SK-N-SH treated with all-trans-retinoic acid at 6 μM for 48 hours (cell line): Measurements from ENCODE around the gene RERE.

ENCODE experiments used
- ATAC-seq: fragments of 200-7000 bp; cut with Tn5 transposase; 3 replicates; pipeline ENCODE4 v1.9.1; 2020; ENCODE audit warnings: mild to moderate bottlenecking, moderate library complexity
- ARNTL ChIP-seq: fragments of 450-650 bp; formaldehyde crosslinking; IDR thresholded peaks from 2 replicates; pipeline ENCODE4 v1.5.0; 2020; ENCODE audit warnings: low read depth, mild to moderate bottlenecking, moderate library complexity, borderline replicate concordance
- BACH2 ChIP-seq: fragments of 250-450 bp; sonication (Bioruptor Pico); IDR thresholded peaks from 2 replicates; pipeline ENCODE4 v1.9.0; 2021; ENCODE audit warnings: mild to moderate bottlenecking, borderline replicate concordance
- CSDC2 ChIP-seq: fragments of 250-450 bp; sonication (Bioruptor Pico); IDR thresholded peaks from 2 replicates; pipeline ENCODE4 v1.5.0; 2020; ENCODE audit warnings: mild to moderate bottlenecking, moderate library complexity
- CSRNP3 ChIP-seq: fragments of 250-450 bp; sonication (Bioruptor Pico); IDR thresholded peaks from 2 replicates; pipeline ENCODE4 v1.5.1; 2021; ENCODE audit warnings: mild to moderate bottlenecking, moderate library complexity
- ESRRG ChIP-seq: fragments of 250-450 bp; sonication (Bioruptor Pico); IDR thresholded peaks from 2 replicates; pipeline ENCODE4 v1.6.1; 2021; ENCODE audit warnings: mild to moderate bottlenecking
- GLIS3 ChIP-seq: fragments of 250-450 bp; sonication (Bioruptor Pico); IDR thresholded peaks from 2 replicates; pipeline ENCODE4 v1.5.0; 2020; ENCODE audit warnings: mild to moderate bottlenecking, moderate library complexity
- ISL1 ChIP-seq: fragments of 250-450 bp; sonication (Bioruptor Pico); IDR thresholded peaks from 2 replicates; pipeline ENCODE4 v2.1.2; 2022; ENCODE audit warnings: mild to moderate bottlenecking, moderate library complexity
- OSR1 ChIP-seq: fragments of 250-450 bp; sonication (Bioruptor Pico); IDR thresholded peaks from 2 replicates; pipeline ENCODE4 v1.8.0; 2022; ENCODE audit warnings: moderate library complexity, mild to moderate bottlenecking, inconsistent platforms
- PPARA ChIP-seq: fragments of 250-450 bp; sonication (Bioruptor Pico); IDR thresholded peaks from 2 replicates; pipeline ENCODE4 v1.5.0; 2020; ENCODE audit warnings: mild to moderate bottlenecking, borderline replicate concordance
- RARB ChIP-seq: fragments of 250-450 bp; sonication (Bioruptor Pico); IDR thresholded peaks from 2 replicates; pipeline ENCODE4 v1.8.0; 2021; ENCODE audit warnings: mild to moderate bottlenecking, moderate library complexity
- SNAI2 ChIP-seq: fragments of 250-450 bp; sonication (Bioruptor Pico); IDR thresholded peaks from 2 replicates; pipeline ENCODE4 v1.5.0; 2020; ENCODE audit warnings: mild to moderate bottlenecking, moderate library complexity
- TCF4 ChIP-seq: fragments of 250-450 bp; sonication (Bioruptor Pico); IDR thresholded peaks from 2 replicates; pipeline ENCODE4 v1.8.0; 2021; ENCODE audit warnings: mild to moderate bottlenecking, moderate library complexity, borderline replicate concordance
- TOX ChIP-seq: fragments of 250-450 bp; sonication (Bioruptor Pico); IDR thresholded peaks from 2 replicates; pipeline ENCODE4 v1.8.0; 2021; ENCODE audit warnings: mild to moderate bottlenecking, moderate library complexity, borderline replicate concordance
- ZC3H10 ChIP-seq: fragments of 250-450 bp; sonication (Bioruptor Pico); IDR thresholded peaks from 2 replicates; pipeline ENCODE4 v1.5.1; 2021; ENCODE audit warnings: mild to moderate bottlenecking, moderate library complexity
- ZFP3 ChIP-seq: fragments of 250-450 bp; sonication (Bioruptor Pico); IDR thresholded peaks from 2 replicates; pipeline ENCODE4 v1.5.0; 2020; ENCODE audit warnings: mild to moderate bottlenecking, moderate library complexity
- ZFP30 ChIP-seq: fragments of 450-650 bp; formaldehyde crosslinking; IDR thresholded peaks from 2 replicates; pipeline ENCODE4 v1.5.0; 2022; ENCODE audit warnings: mild to moderate bottlenecking, moderate library complexity
- ZNF565 ChIP-seq: fragments of 450-650 bp; formaldehyde crosslinking; conservative IDR thresholded peaks from 2 replicates; pipeline ENCODE4 v1.5.0; 2020; ENCODE audit warnings: low read depth, mild to moderate bottlenecking, moderate library complexity
- ZNF70 ChIP-seq: fragments of 450-650 bp; formaldehyde crosslinking; IDR thresholded peaks from 2 replicates; pipeline ENCODE4 v1.5.0; 2020; ENCODE audit warnings: mild to moderate bottlenecking, moderate library complexity
- ZNF8 ChIP-seq: fragments of 450-650 bp; formaldehyde crosslinking; IDR thresholded peaks from 2 replicates; pipeline ENCODE4 v1.5.0; 2020; ENCODE audit warnings: mild to moderate bottlenecking, moderate library complexity
- TF ChIP-seq, protein P1 (sequence below): fragments of 250-450 bp; sonication (Bioruptor Pico); IDR thresholded peaks from 2 replicates; pipeline ENCODE4 v1.5.0; 2020; ENCODE audit warnings: mild to moderate bottlenecking, moderate library complexity
- TF ChIP-seq, protein P2 (sequence below): fragments of 250-450 bp; sonication (Bioruptor Pico); IDR thresholded peaks from 2 replicates; pipeline ENCODE4 v1.8.0; 2021; ENCODE audit warnings: low read depth, mild to moderate bottlenecking, moderate library complexity, borderline replicate concordance
- TF ChIP-seq, protein P3 (sequence below): fragments of 250-450 bp; sonication (Bioruptor Pico); IDR thresholded peaks from 2 replicates; pipeline ENCODE4 v1.5.1; 2020; ENCODE audit warnings: low read depth, mild to moderate bottlenecking, moderate library complexity

The RERE gene

DNA sequence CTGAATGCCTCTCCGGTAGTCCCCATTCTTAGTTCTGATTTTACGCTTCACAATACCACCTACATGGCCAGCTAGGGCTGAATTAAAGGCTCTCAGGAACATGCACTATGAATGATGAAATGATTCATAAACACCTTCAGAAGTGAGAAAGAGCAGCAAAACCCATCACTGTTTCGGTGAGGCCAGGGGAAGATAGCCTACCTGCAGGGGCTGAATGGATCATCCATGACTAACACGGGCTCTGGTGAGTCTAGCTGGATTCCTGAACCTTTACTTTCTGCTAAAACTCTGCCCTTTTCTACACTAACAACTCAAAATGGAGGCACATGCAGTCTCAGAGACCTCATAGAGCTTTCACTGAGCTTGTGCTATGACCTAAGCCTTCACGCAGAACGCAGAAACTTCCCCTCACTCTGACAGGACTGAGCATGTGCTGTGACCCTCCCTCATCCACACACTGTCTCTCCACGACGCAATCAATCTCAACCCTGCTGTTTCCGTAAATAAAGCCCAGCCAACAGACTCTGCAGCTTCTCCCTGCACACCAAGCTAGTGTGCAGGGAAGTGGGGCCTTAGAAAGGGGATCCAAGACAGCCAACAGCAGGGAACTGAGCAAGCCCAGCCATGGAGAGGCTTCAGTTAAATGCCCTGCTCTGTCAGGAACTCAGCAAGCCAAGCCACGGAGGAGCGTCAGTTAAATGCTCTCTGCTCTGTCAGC, 291.7 kb downstream of the RERE start:
- TF ChIP-seq CSRNP3 (CRISPR knock-in tag) (no peak), ISL1 (CRISPR knock-in tag) (peak; percentile 27; the same call in 1 of the 2 replicates)
- TF ChIP-seq, all 23 proteins: peak for 1
- peak; percentile 94 for ATAC-seq

DNA sequence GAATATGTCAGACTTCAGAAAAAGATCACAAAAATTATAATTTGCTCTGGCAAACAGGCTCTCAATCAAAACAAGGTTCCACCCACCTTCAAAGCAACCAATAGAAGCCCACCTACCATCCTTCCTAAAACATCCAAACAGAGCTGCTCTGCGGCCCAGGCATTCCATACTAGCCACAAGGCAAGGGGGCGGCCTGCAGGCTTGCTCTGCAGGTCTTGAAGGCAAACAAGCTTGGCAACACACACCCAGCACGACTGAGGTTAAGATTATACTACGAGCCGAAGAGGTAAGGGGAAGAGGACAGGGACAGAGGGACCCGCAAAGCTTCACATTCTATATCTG, 292.3 kb downstream of the RERE start:
- ATAC-seq = peak; percentile 71
- TF ChIP-seq, protein P1, sequence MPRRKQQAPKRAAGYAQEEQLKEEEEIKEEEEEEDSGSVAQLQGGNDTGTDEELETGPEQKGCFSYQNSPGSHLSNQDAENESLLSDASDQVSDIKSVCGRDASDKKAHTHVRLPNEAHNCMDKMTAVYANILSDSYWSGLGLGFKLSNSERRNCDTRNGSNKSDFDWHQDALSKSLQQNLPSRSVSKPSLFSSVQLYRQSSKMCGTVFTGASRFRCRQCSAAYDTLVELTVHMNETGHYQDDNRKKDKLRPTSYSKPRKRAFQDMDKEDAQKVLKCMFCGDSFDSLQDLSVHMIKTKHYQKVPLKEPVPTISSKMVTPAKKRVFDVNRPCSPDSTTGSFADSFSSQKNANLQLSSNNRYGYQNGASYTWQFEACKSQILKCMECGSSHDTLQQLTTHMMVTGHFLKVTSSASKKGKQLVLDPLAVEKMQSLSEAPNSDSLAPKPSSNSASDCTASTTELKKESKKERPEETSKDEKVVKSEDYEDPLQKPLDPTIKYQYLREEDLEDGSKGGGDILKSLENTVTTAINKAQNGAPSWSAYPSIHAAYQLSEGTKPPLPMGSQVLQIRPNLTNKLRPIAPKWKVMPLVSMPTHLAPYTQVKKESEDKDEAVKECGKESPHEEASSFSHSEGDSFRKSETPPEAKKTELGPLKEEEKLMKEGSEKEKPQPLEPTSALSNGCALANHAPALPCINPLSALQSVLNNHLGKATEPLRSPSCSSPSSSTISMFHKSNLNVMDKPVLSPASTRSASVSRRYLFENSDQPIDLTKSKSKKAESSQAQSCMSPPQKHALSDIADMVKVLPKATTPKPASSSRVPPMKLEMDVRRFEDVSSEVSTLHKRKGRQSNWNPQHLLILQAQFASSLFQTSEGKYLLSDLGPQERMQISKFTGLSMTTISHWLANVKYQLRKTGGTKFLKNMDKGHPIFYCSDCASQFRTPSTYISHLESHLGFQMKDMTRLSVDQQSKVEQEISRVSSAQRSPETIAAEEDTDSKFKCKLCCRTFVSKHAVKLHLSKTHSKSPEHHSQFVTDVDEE = no peak
- TF ChIP-seq ARNTL (CRISPR knock-in tag) (no peak), ZC3H10 (CRISPR knock-in tag) (no peak), TOX (CRISPR knock-in tag) (no peak), ISL1 (CRISPR knock-in tag) (no peak), ESRRG (CRISPR knock-in tag) (no peak), ZNF8 (no peak), ZFP30 (CRISPR knock-in tag) (no peak), CSDC2 (CRISPR knock-in tag) (no peak), TCF4 (CRISPR knock-in tag) (no peak), ZNF70 (CRISPR knock-in tag) (no peak), PPARA (CRISPR knock-in tag) (no peak), ZFP3 (CRISPR knock-in tag) (no peak), OSR1 (CRISPR knock-in tag) (no peak), BACH2 (CRISPR knock-in tag) (no peak), ZNF565 (CRISPR knock-in tag) (no peak), SNAI2 (CRISPR knock-in tag) (no peak), GLIS3 (no peak), CSRNP3 (CRISPR knock-in tag) (no peak), RARB (CRISPR knock-in tag) (no peak)

GRCh38 chr1:8524627-8525157, 292.7 kb downstream of the RERE start:
- TF ChIP-seq ZFP3 (CRISPR knock-in tag) (no peak), ZFP30 (CRISPR knock-in tag) (no peak), OSR1 (CRISPR knock-in tag) (no peak), CSRNP3 (CRISPR knock-in tag) (no peak), ARNTL (CRISPR knock-in tag) (no peak), TCF4 (CRISPR knock-in tag) (no peak), ZNF70 (CRISPR knock-in tag) (no peak), ZC3H10 (CRISPR knock-in tag) (no peak), ZNF565 (CRISPR knock-in tag) (no peak), PPARA (CRISPR knock-in tag) (no peak)
- TF ChIP-seq, protein P2, sequence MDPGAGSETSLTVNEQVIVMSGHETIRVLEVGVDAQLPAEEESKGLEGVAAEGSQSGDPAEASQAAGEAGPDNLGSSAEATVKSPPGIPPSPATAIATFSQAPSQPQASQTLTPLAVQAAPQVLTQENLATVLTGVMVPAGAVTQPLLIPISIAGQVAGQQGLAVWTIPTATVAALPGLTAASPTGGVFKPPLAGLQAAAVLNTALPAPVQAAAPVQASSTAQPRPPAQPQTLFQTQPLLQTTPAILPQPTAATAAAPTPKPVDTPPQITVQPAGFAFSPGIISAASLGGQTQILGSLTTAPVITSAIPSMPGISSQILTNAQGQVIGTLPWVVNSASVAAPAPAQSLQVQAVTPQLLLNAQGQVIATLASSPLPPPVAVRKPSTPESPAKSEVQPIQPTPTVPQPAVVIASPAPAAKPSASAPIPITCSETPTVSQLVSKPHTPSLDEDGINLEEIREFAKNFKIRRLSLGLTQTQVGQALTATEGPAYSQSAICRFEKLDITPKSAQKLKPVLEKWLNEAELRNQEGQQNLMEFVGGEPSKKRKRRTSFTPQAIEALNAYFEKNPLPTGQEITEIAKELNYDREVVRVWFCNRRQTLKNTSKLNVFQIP = no peak
- TF ChIP-seq, protein P3, sequence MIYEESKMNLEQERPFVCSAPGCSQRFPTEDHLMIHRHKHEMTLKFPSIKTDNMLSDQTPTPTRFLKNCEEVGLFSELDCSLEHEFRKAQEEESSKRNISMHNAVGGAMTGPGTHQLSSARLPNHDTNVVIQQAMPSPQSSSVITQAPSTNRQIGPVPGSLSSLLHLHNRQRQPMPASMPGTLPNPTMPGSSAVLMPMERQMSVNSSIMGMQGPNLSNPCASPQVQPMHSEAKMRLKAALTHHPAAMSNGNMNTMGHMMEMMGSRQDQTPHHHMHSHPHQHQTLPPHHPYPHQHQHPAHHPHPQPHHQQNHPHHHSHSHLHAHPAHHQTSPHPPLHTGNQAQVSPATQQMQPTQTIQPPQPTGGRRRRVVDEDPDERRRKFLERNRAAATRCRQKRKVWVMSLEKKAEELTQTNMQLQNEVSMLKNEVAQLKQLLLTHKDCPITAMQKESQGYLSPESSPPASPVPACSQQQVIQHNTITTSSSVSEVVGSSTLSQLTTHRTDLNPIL = no peak
- TF ChIP-seq, protein P1 = no peak
- no peak for ATAC-seq
